ENCODE data around the gene AFDN.
A peak's percentile ranks its signal among the peaks of the same experiment; 100 is the strongest.

Gene AFDN

GRCh38 chr6:167966540-167966905, 139.8 kb downstream of the AFDN start:
- no peak overlapping the region for H2AFZ ChIP-seq (ENCODE audit: low read depth, low read length, severe bottlenecking)
- no peaks in the 10 kb centered on the region for H3K9me3 ChIP-seq (ENCODE audit: insufficient read depth, low read length)
- H4K20me1 ChIP-seq (ENCODE audit: low read depth, low read length): no peaks in the 10 kb centered on the region
- H3K9me2 ChIP-seq (replicated peaks; ENCODE audit: insufficient read depth, low read length): no peaks in the 10 kb centered on the region
- H3K36me3 ChIP-seq (ENCODE audit: low read length): no peaks in the 10 kb centered on the region
- no peaks in the 10 kb centered on the region for H3K79me2 ChIP-seq (ENCODE audit: insufficient read depth, low read length)
- H3K27me3 ChIP-seq (ENCODE audit: low read length): no peaks in the 10 kb centered on the region
- no peak overlapping the region for H3K27ac ChIP-seq (ENCODE audit: low read depth, low read length)
- TF ChIP-seq CTCF (IDR thresholded peaks at IDR 0.05; ENCODE audit: insufficient read depth, low read length, poor library complexity, severe bottlenecking) (no peak), EZH2phosphoT487 (conservative IDR thresholded peaks at IDR 0.05; ENCODE audit: low read length) (no peak)
- no peak overlapping the region for H3K4me3 ChIP-seq (ENCODE audit: insufficient read depth, low read length, poor library complexity, severe bottlenecking)
- H3K9ac ChIP-seq (ENCODE audit: low read length): no peak overlapping the region
- no peak overlapping the region for H3K4me2 ChIP-seq (ENCODE audit: low read depth, low read length, poor library complexity, severe bottlenecking)
- no peaks in the 10 kb centered on the region for H3F3A ChIP-seq (ENCODE audit: insufficient read depth)

GRCh38 chr6:167968091-167968490, 141.4 kb downstream of the AFDN start:
- no peaks in the 10 kb centered on the region for H3K9me3 ChIP-seq (ENCODE audit: insufficient read depth, low read length)
- H3K79me2 ChIP-seq (ENCODE audit: insufficient read depth, low read length): no peaks in the 10 kb centered on the region
- H2AFZ ChIP-seq (ENCODE audit: low read depth, low read length, severe bottlenecking): no peak overlapping the region
- TF ChIP-seq EZH2phosphoT487 (conservative IDR thresholded peaks at IDR 0.05; ENCODE audit: low read length) (no peak), CTCF (IDR thresholded peaks at IDR 0.05; ENCODE audit: insufficient read depth, low read length, poor library complexity, severe bottlenecking) (peak; percentile 43)
- H3K9ac ChIP-seq (ENCODE audit: low read length): no peak overlapping the region
- H3F3A ChIP-seq (ENCODE audit: insufficient read depth): no peaks in the 10 kb centered on the region
- H3K27ac ChIP-seq (ENCODE audit: low read depth, low read length): no peak overlapping the region
- H3K9me2 ChIP-seq (replicated peaks; ENCODE audit: insufficient read depth, low read length): no peaks in the 10 kb centered on the region
- H3K4me3 ChIP-seq (ENCODE audit: insufficient read depth, low read length, poor library complexity, severe bottlenecking): no peak overlapping the region
- no peaks in the 10 kb centered on the region for H3K36me3 ChIP-seq (ENCODE audit: low read length)
- no peaks in the 10 kb centered on the region for H4K20me1 ChIP-seq (ENCODE audit: low read depth, low read length)
- H3K4me2 ChIP-seq (ENCODE audit: low read depth, low read length, poor library complexity, severe bottlenecking): no peak overlapping the region
- H3K27me3 ChIP-seq (ENCODE audit: low read length): no peaks in the 10 kb centered on the region

GRCh38 chr6:167970230-167970629, 143.5 kb downstream of the AFDN start:
- no peaks in the 10 kb centered on the region for H3K36me3 ChIP-seq (ENCODE audit: low read length)
- H3K9me2 ChIP-seq (replicated peaks; ENCODE audit: insufficient read depth, low read length): no peaks in the 10 kb centered on the region
- H3K79me2 ChIP-seq (ENCODE audit: insufficient read depth, low read length): no peaks in the 10 kb centered on the region
- TF ChIP-seq CTCF (IDR thresholded peaks at IDR 0.05; ENCODE audit: insufficient read depth, low read length, poor library complexity, severe bottlenecking) (no peak), EZH2phosphoT487 (conservative IDR thresholded peaks at IDR 0.05; ENCODE audit: low read length) (no peak)
- H3K9ac ChIP-seq (ENCODE audit: low read length): no peak overlapping the region
- no peaks in the 10 kb centered on the region for H3K27me3 ChIP-seq (ENCODE audit: low read length)
- H2AFZ ChIP-seq (ENCODE audit: low read depth, low read length, severe bottlenecking): no peak overlapping the region
- no peaks in the 10 kb centered on the region for H3K9me3 ChIP-seq (ENCODE audit: insufficient read depth, low read length)
- H4K20me1 ChIP-seq (ENCODE audit: low read depth, low read length): no peaks in the 10 kb centered on the region
- H3K27ac ChIP-seq (ENCODE audit: low read depth, low read length): no peak overlapping the region
- H3K4me2 ChIP-seq (ENCODE audit: low read depth, low read length, poor library complexity, severe bottlenecking): no peak overlapping the region
- no peaks in the 10 kb centered on the region for H3F3A ChIP-seq (ENCODE audit: insufficient read depth)
- H3K4me3 ChIP-seq (ENCODE audit: insufficient read depth, low read length, poor library complexity, severe bottlenecking): no peak overlapping the region

- no peak overlapping the region for H3K4me2 ChIP-seq (ENCODE audit: low read depth, low read length, poor library complexity, severe bottlenecking)
- H4K20me1 ChIP-seq (ENCODE audit: low read depth, low read length): no peaks in the 10 kb centered on the region
- no peak overlapping the region for H2AFZ ChIP-seq (ENCODE audit: low read depth, low read length, severe bottlenecking)
- H3K4me3 ChIP-seq (ENCODE audit: insufficient read depth, low read length, poor library complexity, severe bottlenecking): no peak overlapping the region
- H3K9me3 ChIP-seq (ENCODE audit: insufficient read depth, low read length): no peaks in the 10 kb centered on the region
- no peak for TF ChIP-seq CTCF (IDR thresholded peaks at IDR 0.05; ENCODE audit: insufficient read depth, low read length, poor library complexity, severe bottlenecking)
- TF ChIP-seq EZH2phosphoT487 (conservative IDR thresholded peaks at IDR 0.05; ENCODE audit: low read length): no peak
- H3K9me2 ChIP-seq (replicated peaks; ENCODE audit: insufficient read depth, low read length): no peaks in the 10 kb centered on the region
- no peak overlapping the region for H3K9ac ChIP-seq (ENCODE audit: low read length)
- no peaks in the 10 kb centered on the region for H3F3A ChIP-seq (ENCODE audit: insufficient read depth)
- H3K79me2 ChIP-seq (ENCODE audit: insufficient read depth, low read length): no peaks in the 10 kb centered on the region
- no peak overlapping the region for H3K27ac ChIP-seq (ENCODE audit: low read depth, low read length)
- no peaks in the 10 kb centered on the region for H3K27me3 ChIP-seq (ENCODE audit: low read length)
- no peaks in the 10 kb centered on the region for H3K36me3 ChIP-seq (ENCODE audit: low read length)
Observed at GRCh38 chr6:167972193-167972592, 145.5 kb downstream of the AFDN start.

Measured in SU-DHL-6 (cell line).